ENCODE data around the gene SPDYE1.
"Not testable (repeated sequence)": the region's sequence is repeated elsewhere in the genome, so short reads cannot be mapped to it uniquely, and the experiment has no call there.

- TF ChIP-seq CTCF (IDR thresholded peaks at IDR 0.05; ENCODE audit: low read length), result peak; percentile 27; the same call in 1 of the 2 replicates
- not testable (repeated sequence) for TF ChIP-seq EZH2 (IDR thresholded peaks at IDR 0.05; ENCODE audit: borderline replicate concordance, low read length)
Measured at GRCh38 chr7:44040493-44040891, 42.8 kb downstream of the SPDYE1 start.

All from OCI-LY1 (cell line).